ENCODE results near the gene STX16. TPM values are rescaled to one million over a fixed set of nuclear protein-coding genes. Genes with fewer than 3 reads are reported as not detected.

The STX16 gene
- total RNA-seq, 4 donors from 2014 or later, result 52.3 to 146 (median 77.0) TPM

- no peak for DNase-seq
- H3K27me3 ChIP-seq, result no peaks in the 10 kb centered on the region
- TF ChIP-seq CTCF (IDR thresholded peaks at IDR 0.05), result no peak
- TF ChIP-seq POLR2A (IDR thresholded peaks at IDR 0.05), result no peak
- no peak for TF ChIP-seq POLR2AphosphoS5 (IDR thresholded peaks at IDR 0.05)
- TF ChIP-seq EP300 (IDR thresholded peaks at IDR 0.05; ENCODE audit: low read depth), result no peak
- peaks cover 0 to 6% (median 0%) of the 10 kb centered on the region in 4 donors for H3K36me3 ChIP-seq
- H3K4me1 ChIP-seq, result peaks cover 15 to 27% (median 22%) of the 10 kb centered on the region in 4 donors
- no peak overlapping the region for H3K4me3 ChIP-seq
- 90 to 98% methylated on average over 6 to 9 of the region's 9 CpGs for WGBS, 2 donors (ENCODE audit: low coverage in 1 of 2)
- intact Hi-C loops (cut with DNase I; ENCODE audit: low total_unique reads) (no loop called here), in situ Hi-C loops (cut with MboI; ENCODE audit: low pct_ligation_motif_present in 1 of 4, low pct_unique_long_range_greater_than_20kb in 1 of 4, low sequenced_read_pairs in 3 of 4) (no loop called here)
- no peak overlapping the region for H3K27ac ChIP-seq
- no peaks in the 10 kb centered on the region for H3K9me3 ChIP-seq
These were observed 44.1 kb downstream of the STX16 start for GRCh38 chr20:58695084-58695722.

GRCh38 chr20:58695895-58696375 lies 44.9 kb downstream of the STX16 start:
- intact Hi-C loops (cut with DNase I; ENCODE audit: low total_unique reads), result no loop called here
- Histone ChIP-seq H3K4me1 (peaks cover 15 to 20% (median 19%) of the 10 kb centered on the region in 4 donors), H3K27ac (no peak overlapping the region), H3K9me3 (no peaks in the 10 kb centered on the region), H3K4me3 (no peak overlapping the region), H3K36me3 (peaks cover 0 to 6% (median 0%) of the 10 kb centered on the region in 4 donors), H3K27me3 (no peaks in the 10 kb centered on the region)
- WGBS, 2 donors (ENCODE audit: low coverage in 1 of 2), result 94% methylated on average over 10 of the region's 10 CpGs; no CpG with 5 or more reads in 1 of the 2 donors
- TF ChIP-seq POLR2AphosphoS5 (IDR thresholded peaks at IDR 0.05) (no peak), EP300 (IDR thresholded peaks at IDR 0.05; ENCODE audit: low read depth) (no peak), CTCF (IDR thresholded peaks at IDR 0.05) (no peak), POLR2A (IDR thresholded peaks at IDR 0.05) (no peak)
- in situ Hi-C loops (cut with MboI; ENCODE audit: low pct_ligation_motif_present in 1 of 4, low pct_unique_long_range_greater_than_20kb in 1 of 4, low sequenced_read_pairs in 3 of 4), result no loop called here
- DNase-seq, result no peak

- H3K9me3 ChIP-seq, result no peaks in the 10 kb centered on the region
- intact Hi-C loops (cut with DNase I; ENCODE audit: low total_unique reads) (no loop called here), in situ Hi-C loops (cut with MboI; ENCODE audit: low pct_ligation_motif_present in 1 of 4, low pct_unique_long_range_greater_than_20kb in 1 of 4, low sequenced_read_pairs in 3 of 4) (no loop called here)
- no peak for DNase-seq
- WGBS, 2 donors (ENCODE audit: low coverage in 1 of 2), result 85% methylated on average over 7 of the region's 10 CpGs; no CpG with 5 or more reads in 1 of the 2 donors
- peaks cover 0 to 6% (median 0%) of the 10 kb centered on the region in 4 donors for H3K36me3 ChIP-seq
- no peak for TF ChIP-seq POLR2A (IDR thresholded peaks at IDR 0.05)
- no peak for TF ChIP-seq CTCF (IDR thresholded peaks at IDR 0.05)
- no peak for TF ChIP-seq EP300 (IDR thresholded peaks at IDR 0.05; ENCODE audit: low read depth)
- TF ChIP-seq POLR2AphosphoS5 (IDR thresholded peaks at IDR 0.05), result no peak
- peaks cover 15 to 20% (median 18%) of the 10 kb centered on the region in 4 donors for H3K4me1 ChIP-seq
- no peak overlapping the region for H3K27ac ChIP-seq
- no peaks in the 10 kb centered on the region for H3K27me3 ChIP-seq
- H3K4me3 ChIP-seq, result no peak overlapping the region
These were observed 45.4 kb downstream of the STX16 start for GRCh38 chr20:58696411-58696961.

GRCh38 chr20:58697201-58697866 lies 46.3 kb downstream of the STX16 start:
- Histone ChIP-seq H3K36me3 (peaks cover 0 to 6% (median 0%) of the 10 kb centered on the region in 4 donors), H3K27me3 (no peaks in the 10 kb centered on the region), H3K27ac (no peak overlapping the region), H3K9me3 (no peaks in the 10 kb centered on the region), H3K4me3 (no peak overlapping the region), H3K4me1 (peaks cover 9 to 16% (median 15%) of the 10 kb centered on the region in 4 donors)
- peak; percentile 4 for DNase-seq
- in situ Hi-C loops (cut with MboI; ENCODE audit: low pct_ligation_motif_present in 1 of 4, low pct_unique_long_range_greater_than_20kb in 1 of 4, low sequenced_read_pairs in 3 of 4) (no loop called here), intact Hi-C loops (cut with DNase I; ENCODE audit: low total_unique reads) (no loop called here)
- 93 to 97% methylated on average over 5 to 16 of the region's 21 CpGs for WGBS, 2 donors (ENCODE audit: low coverage in 1 of 2)
- TF ChIP-seq CTCF (IDR thresholded peaks at IDR 0.05) (no peak), POLR2A (IDR thresholded peaks at IDR 0.05) (no peak), EP300 (IDR thresholded peaks at IDR 0.05; ENCODE audit: low read depth) (no peak), POLR2AphosphoS5 (IDR thresholded peaks at IDR 0.05) (no peak)
